Gastroesophageal sphincter (tissue), 4 donors: ENCODE measurements around the gene SOHLH1. TPM values are rescaled to one million over a fixed set of nuclear protein-coding genes. Genes with fewer than 3 reads are reported as not detected.
"Not testable (repeated sequence)": the region's sequence is repeated elsewhere in the genome, so short reads cannot be mapped to it uniquely, and the experiment has no call there.

Experiments
- ATAC-seq: fragments of 150-250 bp; one replicate; pipeline ENCODE4 v1.9.1; 2016; ENCODE audit warnings: mild to moderate bottlenecking, moderate library complexity
- H3K27ac ChIP-seq, 4 donors: fragments of 200-600 bp; sonication (generic) in 3 of 4; 1 replicate in 3 of 4; 2 replicates in 1 of 4; pipeline ENCODE4 v1.5.1; 2016 to 2019
- H3K27me3 ChIP-seq: fragments of 200-600 bp; sonication (generic); one replicate; pipeline ENCODE4 v1.5.1; 2019
- H3K36me3 ChIP-seq, 2 donors: fragments of 200-600 bp; sonication (generic); one replicate each; pipeline ENCODE4 v1.5.1; 2019; ENCODE audit warnings: control low read depth in 1 of 2
- H3K4me1 ChIP-seq, 3 donors: fragments of 200-600 bp; sonication (generic); 1 replicate in 2 of 3; 2 replicates in 1 of 3; pipeline ENCODE4 v1.5.1; 2016 to 2019; ENCODE audit warnings: control low read depth in 2 of 3
- H3K4me3 ChIP-seq, 2 donors: fragments of 200-600 bp; sonication (generic); one replicate each; pipeline ENCODE4 v1.5.1; 2019; ENCODE audit warnings: mild to moderate bottlenecking in 1 of 2, moderate library complexity in 1 of 2
- H3K9me3 ChIP-seq, 3 donors: fragments of 200-600 bp; sonication (generic); one replicate each; pipeline ENCODE4 v1.5.1; 2017 to 2019; ENCODE audit warnings: control low read depth in 2 of 3
- CTCF ChIP-seq, 4 experiments: fragments of 200-600 bp in 2 of 4; fragments of 450-650 bp in 2 of 4; sonication (generic) in 1 of 4; IDR thresholded peaks; one replicate each; pipeline ENCODE4 v1.5.1; 2017 to 2019; ENCODE audit warnings: antibody characterized with exemption in 4 of 4, mild to moderate bottlenecking in 2 of 4, moderate library complexity in 2 of 4
- EP300 ChIP-seq: sonication (generic); formaldehyde crosslinking; IDR thresholded peaks from one replicate; pipeline ENCODE4 v1.6.1; 2017; ENCODE audit warnings: antibody characterized with exemption, mild to moderate bottlenecking
- POLR2A ChIP-seq, 2 donors: fragments of 450-650 bp; IDR thresholded peaks; one replicate each; pipeline ENCODE4 v1.6.1; 2017; ENCODE audit warnings: antibody characterized with exemption in 2 of 2, mild to moderate bottlenecking in 2 of 2, moderate library complexity in 1 of 2
- POLR2AphosphoS5 ChIP-seq: sonication (generic); formaldehyde crosslinking; IDR thresholded peaks from one replicate; pipeline ENCODE4 v1.6.1; 2017; ENCODE audit warnings: antibody characterized with exemption
- WGBS, 2 donors: methylation state at CpG; one replicate each; pipeline ENCODE4 v1.1.5; 2018; ENCODE audit warnings: low coverage in 1 of 2; 5-methylcytosine and 5-hydroxymethylcytosine counted together
- total RNA-seq, 4 donors: library from RNA; depleted of rRNA; stranded (reverse); fragments of >200 nt; gene quantifications; one replicate each; pipeline ENCODE4 v1.1.0, GENCODE V29; 2016

The SOHLH1 gene
- total RNA-seq, 4 donors from 2014 or later: not detected

GRCh38 chr9:135678236-135679017 lies 20.9 kb downstream of the SOHLH1 start:
- 53 to 55% methylated on average over 2 to 3 of the region's 20 CpGs for WGBS, 2 donors
- TF ChIP-seq EP300 (no peak), POLR2A (IDR thresholded peaks at IDR 0.05) (no peak), POLR2AphosphoS5 (no peak), CTCF (IDR thresholded peaks at IDR 0.05) (no peak)
- H3K9me3 ChIP-seq: no peaks in the 10 kb centered on the region
- no peaks in the 10 kb centered on the region for H3K4me1 ChIP-seq
- H3K4me3 ChIP-seq: no peak overlapping the region
- no peak for ATAC-seq
- H3K36me3 ChIP-seq: no peaks in the 10 kb centered on the region
- H3K27ac ChIP-seq: no peak overlapping the region
- peaks cover 48% of the 10 kb centered on the region for H3K27me3 ChIP-seq

DNA sequence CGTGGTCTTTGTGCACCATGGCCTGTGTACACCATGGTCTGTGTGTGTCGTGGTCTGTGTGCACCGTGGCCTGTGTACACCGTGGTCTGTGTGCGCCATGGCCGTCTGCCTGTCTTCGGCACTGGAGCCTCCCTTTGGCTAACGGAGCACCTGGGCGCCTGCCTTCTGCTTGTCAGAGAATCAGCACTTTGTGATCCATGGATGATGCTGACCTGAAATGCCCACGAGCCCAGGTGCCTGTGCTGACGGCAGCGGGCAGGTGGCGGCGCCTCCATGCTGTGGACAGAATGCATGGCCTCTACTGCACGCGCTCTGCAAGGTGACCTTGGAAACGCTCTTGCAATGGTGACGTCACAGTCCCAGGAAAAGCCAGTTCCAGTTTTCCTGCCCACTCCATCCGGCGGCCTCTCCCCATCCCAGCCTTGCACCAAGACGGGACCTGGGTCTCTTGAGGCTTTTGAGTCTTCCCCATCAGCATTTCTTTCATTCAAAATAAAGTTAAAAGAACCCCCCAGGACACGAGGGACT lies 21.6 kb downstream of the SOHLH1 start:
- ATAC-seq: no peak
- H3K27me3 ChIP-seq: peaks cover 45% of the 10 kb centered on the region
- H3K4me1 ChIP-seq: no peaks in the 10 kb centered on the region
- no peaks in the 10 kb centered on the region for H3K36me3 ChIP-seq
- TF ChIP-seq CTCF (IDR thresholded peaks at IDR 0.05) (no peak), POLR2AphosphoS5 (no peak), EP300 (no peak)
- H3K4me3 ChIP-seq: no peak overlapping the region
- WGBS, 2 donors: 71 to 87% methylated on average over 9 to 10 of the region's 22 CpGs
- H3K27ac ChIP-seq: no peak overlapping the region
- H3K9me3 ChIP-seq: no peaks in the 10 kb centered on the region

- no peak for TF ChIP-seq EP300
- 90% methylated on average over 3 of the region's 13 CpGs; no CpG with 5 or more reads in 1 of the 2 donors for WGBS, 2 donors
Observed at GRCh38 chr9:135676891-135677290, 22.4 kb downstream of the SOHLH1 start.

DNA sequence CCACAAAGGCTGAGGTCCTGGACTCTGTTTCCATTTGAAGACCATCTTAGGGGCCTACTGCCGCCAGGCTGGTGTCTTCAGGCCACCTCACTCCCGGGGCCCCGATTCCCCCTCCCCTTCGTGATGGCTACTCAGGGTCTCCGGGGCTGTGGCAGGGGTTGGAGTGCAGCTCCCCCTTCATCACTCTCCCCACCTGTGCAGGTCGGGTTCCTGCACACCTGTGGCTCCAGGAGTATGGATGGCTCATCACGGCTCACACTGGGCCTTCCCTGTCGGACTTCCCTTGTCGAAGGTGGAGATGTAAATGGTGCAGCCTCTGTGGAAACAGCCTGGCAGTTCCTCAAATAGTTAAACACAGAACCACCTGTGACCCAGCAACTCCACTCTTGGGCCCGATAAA lies 24.3 kb downstream of the SOHLH1 start:
- Histone ChIP-seq H3K4me3 (no peak overlapping the region), H3K36me3 (no peaks in the 10 kb centered on the region), H3K4me1 (no peaks in the 10 kb centered on the region), H3K27me3 (peaks cover 45% of the 10 kb centered on the region), H3K27ac (no peak overlapping the region), H3K9me3 (no peaks in the 10 kb centered on the region)
- TF ChIP-seq CTCF (IDR thresholded peaks at IDR 0.05): no peak
- TF ChIP-seq POLR2AphosphoS5: no peak
- TF ChIP-seq EP300: no peak
- TF ChIP-seq POLR2A (IDR thresholded peaks at IDR 0.05): no peak
- WGBS, 2 donors: 63% methylated on average over 4 of the region's 10 CpGs; no CpG with 5 or more reads in 1 of the 2 donors
- ATAC-seq: no peak

More at GRCh38 chr9:135676891-135677290, 22.4 kb downstream of the SOHLH1 start:
- no peak for ATAC-seq
- no peak overlapping the region for H3K27ac ChIP-seq
- H3K36me3 ChIP-seq: no peaks in the 10 kb centered on the region
- H3K4me3 ChIP-seq: no peak overlapping the region
- no peaks in the 10 kb centered on the region for H3K4me1 ChIP-seq
- peaks cover 45% of the 10 kb centered on the region for H3K27me3 ChIP-seq
- H3K9me3 ChIP-seq: no peaks in the 10 kb centered on the region

- Histone ChIP-seq H3K27ac (no peak overlapping the region), H3K4me1 (no peaks in the 10 kb centered on the region), H3K27me3 (peaks cover 54% of the 10 kb centered on the region), H3K9me3 (no peaks in the 10 kb centered on the region), H3K36me3 (no peaks in the 10 kb centered on the region), H3K4me3 (no peak overlapping the region)
- TF ChIP-seq POLR2AphosphoS5: no peak
- TF ChIP-seq EP300: no peak
- no peak for TF ChIP-seq POLR2A (IDR thresholded peaks at IDR 0.05)
- TF ChIP-seq CTCF (IDR thresholded peaks at IDR 0.05): no peak
- WGBS, 2 donors: 80 to 82% methylated on average over 7 to 8 of the region's 8 CpGs
- ATAC-seq: no peak
Observed at GRCh38 chr9:135673941-135674340, 25.3 kb downstream of the SOHLH1 start.

DNA sequence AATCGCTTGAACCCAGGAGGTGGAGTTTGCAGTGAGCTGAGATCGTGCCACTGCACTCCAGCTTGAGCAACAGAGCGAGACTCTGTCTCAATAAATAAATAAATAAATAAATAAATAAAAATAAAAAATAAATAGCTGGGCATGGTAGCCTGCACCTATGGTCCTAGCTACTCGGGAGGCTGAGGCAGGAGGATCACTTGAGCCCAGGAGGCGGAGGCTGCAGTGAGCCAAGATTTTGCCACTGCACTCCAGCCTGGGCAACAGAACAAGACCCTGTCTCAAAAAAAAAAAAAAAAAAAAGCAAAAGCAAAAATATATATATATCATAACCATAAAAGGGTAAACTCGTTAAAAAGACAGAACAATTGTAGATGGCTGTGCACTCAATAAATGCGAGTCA lies 26.5 kb downstream of the SOHLH1 start:
- not testable (repeated sequence) for H3K27ac ChIP-seq, ATAC-seq
- 88 to 93% methylated on average over 3 to 4 of the region's 7 CpGs for WGBS, 2 donors

More for the DNA sequence above, 26.5 kb downstream of the SOHLH1 start:
- not testable (repeated sequence) for H3K9me3 ChIP-seq, H3K4me1 ChIP-seq, H3K4me3 ChIP-seq, H3K36me3 ChIP-seq
- H3K27me3 ChIP-seq: peaks cover 43% of the 10 kb centered on the region
